Memory B cell (primary cell): Measurements from ENCODE around the gene ZNF729.
"Not testable (repeated sequence)": the region's sequence is repeated elsewhere in the genome, so short reads cannot be mapped to it uniquely, and the experiment has no call there.

Experiments
- ATAC-seq: fragments of 150-1000 bp; cut with Tn5 transposase; 2 replicates; pipeline ENCODE4 v1.10.0; 2021; ENCODE audit warnings: low read depth, mild to moderate bottlenecking, moderate library complexity
- DNase-seq, 2 donors: peaks; one replicate each; pipeline ENCODE4 v3.0.0; 2022; ENCODE audit warnings: low spot score in 2 of 2
- H3K27ac Mint-ChIP-seq: one replicate; pipeline ENCODE4 v1.8.0; 2022; ENCODE audit warnings: mild to moderate bottlenecking, moderate library complexity, mixed read lengths
- H3K27me3 Mint-ChIP-seq: one replicate; pipeline ENCODE4 v1.8.0; 2022; ENCODE audit warnings: mixed read lengths
- H3K36me3 Mint-ChIP-seq: one replicate; pipeline ENCODE4 v1.8.0; 2022; ENCODE audit warnings: mild to moderate bottlenecking, mixed read lengths
- H3K4me1 Mint-ChIP-seq: one replicate; pipeline ENCODE4 v1.8.0; 2022; ENCODE audit warnings: mixed read lengths
- H3K4me3 Mint-ChIP-seq: one replicate; pipeline ENCODE4 v1.8.0; 2022; ENCODE audit warnings: mild to moderate bottlenecking, moderate library complexity, mixed read lengths
- H3K9me3 Mint-ChIP-seq: one replicate; pipeline ENCODE4 v1.8.0; 2022; ENCODE audit warnings: mixed read lengths

The ZNF729 gene

DNA sequence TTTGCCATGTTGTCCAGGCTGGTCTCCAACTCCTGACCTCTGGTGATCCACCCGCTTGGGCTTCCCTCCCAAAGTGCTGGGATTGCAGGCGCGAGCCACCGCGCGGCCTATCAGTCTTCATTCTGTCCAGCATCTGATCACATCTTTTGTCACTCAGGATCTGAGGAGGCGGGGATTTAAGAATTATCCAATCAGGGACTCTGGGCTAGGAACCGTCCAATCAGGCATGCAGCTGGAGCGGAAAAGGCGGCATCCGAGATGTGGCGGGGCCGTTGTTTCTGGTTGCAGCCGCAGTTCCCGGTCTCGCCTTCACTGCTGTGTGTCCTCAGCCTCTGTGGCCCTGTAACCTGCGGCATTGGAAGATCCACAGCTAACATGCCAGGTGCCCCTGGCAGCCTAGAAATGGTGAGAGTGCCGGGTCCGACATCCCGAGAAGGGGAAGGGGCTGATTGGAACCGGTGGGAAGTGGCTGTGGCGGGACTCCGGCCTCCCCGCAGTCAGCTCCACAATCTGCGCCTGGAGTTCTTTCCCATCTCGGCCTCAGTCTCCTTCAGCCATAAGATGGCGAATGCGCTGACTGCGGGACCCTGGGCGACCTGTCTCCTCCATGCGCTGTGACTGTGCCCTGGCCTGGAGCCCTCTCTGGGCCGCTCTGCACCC lies at the start of gene ZNF729:
TSS of gene ZNF729 (plus strand) at position 291 of the 660 bp plus-strand sequence. CDS start at position 376, 85 bp downstream.
- H3K4me1 Mint-ChIP-seq: no peaks in the 10 kb centered on the region
- no peak within 1 kb of the TSS for H3K4me3 Mint-ChIP-seq
- no peaks in the 10 kb centered on the region for H3K27me3 Mint-ChIP-seq
- H3K9me3 Mint-ChIP-seq: peaks cover 8% of the 10 kb centered on the region
- DNase-seq (no peak), ATAC-seq (no peak)
- H3K27ac Mint-ChIP-seq: no peak within 1 kb of the TSS
- no peaks in the 10 kb centered on the region for H3K36me3 Mint-ChIP-seq

DNA sequence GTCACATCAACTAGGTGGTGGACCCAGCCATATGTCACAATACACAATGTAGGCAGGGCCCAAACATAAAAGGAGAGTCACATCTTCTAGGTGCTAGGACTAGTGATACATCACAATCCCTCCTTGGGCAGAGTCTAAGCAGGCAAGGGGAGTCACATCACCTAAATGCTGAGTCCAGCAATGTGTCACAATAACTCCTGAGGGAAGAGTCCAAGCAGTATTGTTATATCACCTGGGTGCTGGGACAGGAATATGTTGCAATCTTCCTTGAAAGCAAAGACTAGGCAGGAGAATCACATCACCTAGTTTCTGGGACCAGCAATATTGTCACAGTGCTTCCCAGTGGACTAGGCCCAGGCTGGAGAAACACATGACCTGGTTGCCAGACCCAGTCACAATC lies 29.4 kb upstream of the ZNF729 start:
- no peak for DNase-seq
- H3K4me1 Mint-ChIP-seq: no peaks in the 10 kb centered on the region
- H3K36me3 Mint-ChIP-seq: no peaks in the 10 kb centered on the region
- no peak for ATAC-seq
- H3K27ac Mint-ChIP-seq: no peak overlapping the region
- no peaks in the 10 kb centered on the region for H3K27me3 Mint-ChIP-seq
- H3K4me3 Mint-ChIP-seq: no peak overlapping the region
- H3K9me3 Mint-ChIP-seq: peaks cover 5% of the 10 kb centered on the region

DNA sequence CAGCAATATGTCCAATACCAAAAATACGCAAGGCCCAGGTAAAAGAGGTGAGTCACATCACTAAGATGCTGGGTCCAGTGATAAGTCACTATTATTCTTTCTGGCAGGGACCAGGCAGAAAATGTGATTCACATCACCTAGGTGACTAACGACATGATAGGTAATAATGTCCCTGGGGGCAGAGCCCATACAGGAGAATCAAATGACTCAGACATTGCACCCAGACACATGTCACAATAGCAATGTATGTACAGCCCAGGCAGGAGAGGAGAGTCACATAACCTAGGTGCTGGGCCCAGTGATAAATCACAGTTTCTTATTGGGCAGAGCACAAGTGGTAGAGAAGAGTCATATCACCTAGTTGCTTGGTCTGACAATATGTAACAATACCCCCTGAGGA lies 28.9 kb upstream of the ZNF729 start:
- DNase-seq (no peak), ATAC-seq (no peak)
- Mint-ChIP-seq H3K4me1 (no peaks in the 10 kb centered on the region), H3K9me3 (peaks cover 6% of the 10 kb centered on the region), H3K4me3 (no peak overlapping the region), H3K27me3 (no peaks in the 10 kb centered on the region), H3K36me3 (no peaks in the 10 kb centered on the region), H3K27ac (no peak overlapping the region)

DNA sequence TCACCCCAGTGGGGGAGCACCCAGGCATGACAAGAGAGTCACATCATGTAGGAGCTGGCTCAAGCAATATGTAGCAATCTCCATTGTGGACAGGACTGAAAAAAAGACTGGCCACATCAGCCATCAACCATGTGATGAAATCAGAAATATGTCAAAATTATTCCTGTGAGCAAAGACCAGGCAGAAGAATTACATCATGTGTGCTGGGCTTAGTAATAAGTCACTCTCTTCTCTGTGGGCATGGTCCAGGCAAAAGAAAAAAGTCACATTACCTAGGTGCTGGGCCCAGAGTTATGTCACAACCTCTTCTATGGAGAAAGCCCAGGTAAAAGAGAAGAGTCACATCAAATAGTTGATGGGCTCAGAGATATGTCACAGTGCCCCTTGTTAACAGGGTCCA lies 28.3 kb upstream of the ZNF729 start:
- Mint-ChIP-seq H3K27ac (no peak overlapping the region), H3K9me3 (peaks cover 8% of the 10 kb centered on the region), H3K27me3 (no peaks in the 10 kb centered on the region), H3K36me3 (no peaks in the 10 kb centered on the region), H3K4me1 (no peaks in the 10 kb centered on the region), H3K4me3 (no peak overlapping the region)
- no peak for DNase-seq
- no peak for ATAC-seq

DNA sequence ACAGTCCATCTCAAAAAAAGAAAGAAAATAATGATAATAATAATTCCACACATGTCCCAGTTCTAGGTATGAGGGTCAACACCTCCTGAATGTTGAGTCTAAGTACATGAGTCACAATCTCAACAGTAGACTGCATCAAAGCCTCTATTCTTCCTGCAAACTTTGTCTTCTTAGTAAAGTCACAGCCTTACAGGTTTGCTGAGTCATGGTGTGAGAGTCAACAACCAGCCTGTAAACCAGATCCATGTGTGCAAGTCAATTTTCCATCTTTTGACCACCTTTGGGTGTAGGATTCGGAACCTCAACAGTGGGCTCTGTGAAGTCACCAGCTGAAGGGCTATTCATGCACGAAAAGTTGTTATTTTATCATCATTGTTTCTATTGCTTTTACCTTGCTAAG lies 25.7 kb upstream of the ZNF729 start:
- Mint-ChIP-seq H3K27ac (no peak overlapping the region), H3K9me3 (peaks cover 8% of the 10 kb centered on the region), H3K36me3 (no peaks in the 10 kb centered on the region), H3K4me1 (no peaks in the 10 kb centered on the region), H3K4me3 (no peak overlapping the region), H3K27me3 (no peaks in the 10 kb centered on the region)
- DNase-seq (no peak), ATAC-seq (no peak)

DNA sequence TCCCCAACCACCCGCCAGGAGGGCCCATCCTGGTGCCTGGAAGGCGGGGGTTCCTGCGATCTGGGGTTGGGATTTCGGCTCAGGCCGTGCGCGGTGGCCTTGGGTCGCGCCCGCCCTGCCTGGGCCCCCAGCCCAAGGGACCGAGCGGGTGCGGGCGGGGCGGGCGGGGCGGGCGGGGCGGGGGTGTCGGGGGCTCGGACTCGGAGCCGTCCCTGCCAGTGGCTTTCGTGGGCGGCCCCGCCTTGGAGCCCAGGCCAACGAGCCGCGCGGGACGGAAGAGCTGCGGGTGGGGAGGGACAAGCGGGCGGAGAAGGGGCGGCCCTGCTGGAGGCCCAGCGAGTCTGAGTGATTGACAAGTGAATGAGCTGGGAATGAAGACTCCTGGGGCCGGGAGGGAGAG lies 24.6 kb upstream of the ZNF729 start:
- no peak for DNase-seq
- ATAC-seq: no peak
- Mint-ChIP-seq H3K9me3 (peaks cover 8% of the 10 kb centered on the region), H3K27ac (no peak overlapping the region), H3K4me3 (no peak overlapping the region), H3K27me3 (no peaks in the 10 kb centered on the region), H3K4me1 (no peaks in the 10 kb centered on the region), H3K36me3 (no peaks in the 10 kb centered on the region)

DNA sequence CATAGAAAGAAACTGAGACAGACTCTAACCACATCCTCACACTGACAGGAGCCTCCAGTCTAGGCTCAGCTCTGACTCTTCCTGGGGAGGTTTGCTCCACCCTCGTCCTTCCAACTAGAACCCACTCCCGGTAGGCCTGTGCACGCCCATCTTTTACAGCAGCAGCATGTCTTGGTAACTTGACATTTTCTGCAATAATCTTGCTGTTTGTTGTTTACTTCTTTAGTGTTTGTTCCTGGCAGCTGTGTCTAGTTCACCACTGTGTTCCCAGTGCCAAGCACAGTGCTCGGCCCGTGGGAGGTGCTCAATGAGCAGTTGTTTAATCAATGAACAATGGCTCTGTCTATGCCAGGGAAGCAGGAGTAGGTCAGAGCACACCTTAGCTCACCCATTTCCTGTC lies 23.1 kb upstream of the ZNF729 start:
- H3K4me3 Mint-ChIP-seq: no peak overlapping the region
- H3K36me3 Mint-ChIP-seq: peaks cover 2% of the 10 kb centered on the region
- peaks cover 20% of the 10 kb centered on the region for H3K9me3 Mint-ChIP-seq
- no peak overlapping the region for H3K27ac Mint-ChIP-seq
- no peaks in the 10 kb centered on the region for H3K4me1 Mint-ChIP-seq
- ATAC-seq (no peak), DNase-seq (no peak)
- H3K27me3 Mint-ChIP-seq: no peaks in the 10 kb centered on the region

DNA sequence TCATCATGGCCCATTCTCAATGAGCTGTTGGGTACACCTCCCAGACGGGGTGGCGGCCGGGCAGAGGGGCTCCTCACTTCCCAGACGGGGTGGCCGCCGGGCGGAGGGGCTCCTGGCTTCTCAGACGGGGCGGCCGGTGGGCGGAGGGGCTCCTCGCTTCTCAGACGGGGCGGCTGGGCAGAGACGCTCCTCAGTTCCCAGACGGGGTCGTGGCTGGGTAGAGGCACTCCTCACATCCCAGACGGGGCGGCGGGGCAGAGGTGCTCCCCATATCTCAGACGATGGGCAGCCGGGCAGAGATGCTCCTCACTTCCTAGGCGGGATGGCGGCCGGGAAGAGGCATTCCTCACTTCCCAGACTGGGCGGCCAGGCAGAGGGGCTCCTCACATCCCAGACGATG lies 35.3 kb downstream of the ZNF729 start:
- H3K36me3 Mint-ChIP-seq, H3K27me3 Mint-ChIP-seq, H3K27ac Mint-ChIP-seq, H3K4me1 Mint-ChIP-seq, DNase-seq, H3K4me3 Mint-ChIP-seq, ATAC-seq: not testable (repeated sequence)
- peaks cover 16% of the 10 kb centered on the region for H3K9me3 Mint-ChIP-seq

DNA sequence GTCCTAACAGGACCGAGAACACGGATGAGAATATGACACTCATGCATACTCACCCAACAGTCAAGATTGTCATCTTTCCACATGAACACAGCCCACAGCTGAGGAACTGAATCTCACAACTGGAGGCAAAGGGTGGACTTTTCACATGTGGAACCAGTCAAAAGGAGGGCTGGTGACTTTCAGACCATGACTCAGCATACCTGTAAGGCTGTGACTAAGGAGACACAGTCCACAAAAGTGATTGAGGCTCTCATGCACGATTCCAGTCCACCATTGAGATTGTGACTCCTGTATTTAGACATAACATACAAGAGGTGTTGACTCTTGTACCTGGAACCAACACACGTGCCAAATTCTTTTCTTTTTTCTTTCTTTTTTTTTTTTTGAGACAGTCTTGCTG lies 40.0 kb downstream of the ZNF729 start:
- no peak for DNase-seq
- no peak for ATAC-seq
- Mint-ChIP-seq H3K27ac (no peak overlapping the region), H3K4me3 (no peak overlapping the region), H3K36me3 (no peaks in the 10 kb centered on the region), H3K9me3 (peaks cover 22% of the 10 kb centered on the region), H3K27me3 (no peaks in the 10 kb centered on the region), H3K4me1 (no peaks in the 10 kb centered on the region)

DNA sequence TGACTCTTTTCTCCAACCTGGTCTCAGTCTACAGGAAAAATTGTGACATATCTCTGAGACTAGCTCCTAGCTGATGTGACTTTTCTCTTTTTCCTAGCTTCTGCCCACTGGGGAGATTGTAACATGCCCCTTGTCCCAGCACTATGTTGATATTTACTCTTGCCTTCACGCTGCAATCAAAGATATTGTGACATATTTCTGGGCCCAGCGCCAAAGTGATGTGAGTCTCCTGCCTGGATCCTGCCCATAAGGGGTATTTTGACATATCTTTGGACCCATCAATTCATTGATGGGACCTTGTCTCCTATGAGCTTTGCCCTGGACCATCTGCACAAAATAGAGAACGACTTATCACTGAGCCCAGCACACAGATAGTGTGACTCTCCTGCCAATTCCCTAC lies 41.1 kb downstream of the ZNF729 start:
- DNase-seq (no peak), ATAC-seq (no peak)
- Mint-ChIP-seq H3K9me3 (peaks cover 20% of the 10 kb centered on the region), H3K27me3 (no peaks in the 10 kb centered on the region), H3K4me3 (no peak overlapping the region), H3K36me3 (no peaks in the 10 kb centered on the region), H3K27ac (no peak overlapping the region), H3K4me1 (no peaks in the 10 kb centered on the region)

DNA sequence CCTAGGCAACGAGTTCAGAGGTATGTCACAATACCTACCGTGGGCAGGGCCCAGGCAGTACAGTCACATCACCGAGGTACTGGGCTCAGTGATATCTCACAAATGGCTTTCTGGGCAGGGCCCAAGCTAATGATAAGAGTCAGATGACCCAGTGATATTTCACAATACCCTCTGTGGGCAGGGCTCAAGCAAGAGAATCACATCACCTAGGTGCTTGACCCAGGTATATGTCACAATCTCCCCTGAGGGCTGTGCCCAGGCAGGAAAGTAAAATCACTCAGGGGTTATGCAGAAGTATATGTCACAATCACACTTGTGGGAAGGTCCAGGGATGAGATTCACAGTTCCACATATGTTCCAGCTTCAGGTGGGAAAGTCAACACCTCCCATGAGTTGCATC lies 45.3 kb downstream of the ZNF729 start:
- DNase-seq (no peak), ATAC-seq (no peak)
- H3K27ac Mint-ChIP-seq: no peak overlapping the region
- no peak overlapping the region for H3K4me3 Mint-ChIP-seq
- no peaks in the 10 kb centered on the region for H3K36me3 Mint-ChIP-seq
- H3K9me3 Mint-ChIP-seq: peaks cover 15% of the 10 kb centered on the region
- H3K27me3 Mint-ChIP-seq: no peaks in the 10 kb centered on the region
- no peaks in the 10 kb centered on the region for H3K4me1 Mint-ChIP-seq

DNA sequence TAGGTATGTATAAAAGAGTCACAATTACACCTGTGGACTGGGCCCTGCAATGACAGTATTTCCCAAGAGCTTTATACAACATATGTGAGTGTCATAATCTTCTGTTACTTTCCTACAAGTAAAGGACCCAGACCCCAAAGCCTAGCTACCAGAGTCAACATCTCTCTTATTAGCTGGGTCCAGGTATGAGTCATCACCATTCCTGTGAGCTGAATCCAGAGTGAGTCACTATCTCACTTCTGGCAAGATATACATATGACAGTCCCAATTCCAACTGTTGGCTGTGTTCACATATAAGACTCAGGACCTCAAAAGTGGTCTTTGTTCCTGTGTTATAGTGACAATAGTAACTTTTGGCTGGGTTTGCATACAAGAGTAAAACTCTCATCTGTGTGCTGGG lies 46.7 kb downstream of the ZNF729 start:
- no peaks in the 10 kb centered on the region for H3K4me1 Mint-ChIP-seq
- no peak overlapping the region for H3K27ac Mint-ChIP-seq
- DNase-seq: no peak
- H3K36me3 Mint-ChIP-seq: no peaks in the 10 kb centered on the region
- no peaks in the 10 kb centered on the region for H3K27me3 Mint-ChIP-seq
- no peak overlapping the region for H3K4me3 Mint-ChIP-seq
- no peak for ATAC-seq
- peaks cover 8% of the 10 kb centered on the region for H3K9me3 Mint-ChIP-seq

DNA sequence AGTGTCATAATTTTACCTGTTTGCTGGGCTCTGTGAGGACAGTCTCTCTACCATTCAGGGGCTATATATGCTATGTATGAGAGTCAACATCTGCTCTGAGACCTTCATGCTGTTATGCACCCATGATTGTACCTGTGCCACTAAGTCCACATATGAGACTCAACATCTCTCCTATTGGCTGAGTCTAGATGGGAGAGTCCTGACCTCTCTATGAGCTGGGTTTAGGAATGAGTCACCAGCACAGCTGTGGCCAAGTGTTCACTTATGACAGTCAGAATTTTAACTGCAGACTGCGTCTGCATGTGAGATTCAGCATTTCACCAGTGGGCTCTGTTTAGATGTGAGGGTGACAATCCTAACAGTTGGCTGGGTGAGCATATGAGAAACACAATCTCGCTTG lies 49.5 kb downstream of the ZNF729 start:
- no peak for DNase-seq
- no peaks in the 10 kb centered on the region for H3K27me3 Mint-ChIP-seq
- H3K9me3 Mint-ChIP-seq: peaks cover 7% of the 10 kb centered on the region
- no peak overlapping the region for H3K27ac Mint-ChIP-seq
- no peaks in the 10 kb centered on the region for H3K4me1 Mint-ChIP-seq
- H3K36me3 Mint-ChIP-seq: no peaks in the 10 kb centered on the region
- no peak for ATAC-seq
- H3K4me3 Mint-ChIP-seq: no peak overlapping the region

DNA sequence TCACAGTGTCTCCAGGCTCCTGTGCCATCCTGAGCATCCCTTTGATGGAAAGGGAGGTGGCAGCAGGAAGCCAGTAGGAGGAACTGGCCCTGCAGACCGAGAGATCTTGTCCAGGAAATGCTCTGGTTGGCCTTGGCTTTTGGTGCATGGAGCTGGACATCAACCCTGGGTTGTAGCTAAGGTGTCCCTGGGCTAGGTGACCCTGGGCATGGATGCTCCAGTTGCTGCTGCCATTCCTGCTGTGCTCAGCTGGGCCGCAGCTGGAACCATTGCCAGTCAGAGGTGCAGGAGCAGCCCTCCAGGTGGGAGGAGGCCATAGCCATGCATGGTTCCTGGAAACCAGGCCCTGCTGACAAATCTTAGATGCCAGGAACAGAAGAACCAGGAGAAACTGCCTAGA lies 68.4 kb downstream of the ZNF729 start:
- Mint-ChIP-seq H3K4me1 (no peaks in the 10 kb centered on the region), H3K9me3 (peaks cover 8% of the 10 kb centered on the region), H3K4me3 (no peak overlapping the region), H3K36me3 (no peaks in the 10 kb centered on the region), H3K27ac (no peak overlapping the region), H3K27me3 (no peaks in the 10 kb centered on the region)
- ATAC-seq: no peak
- DNase-seq: no peak
